ENCODE results near the gene GHR.
"Not testable (repeated sequence)": the region's sequence is repeated elsewhere in the genome, so short reads cannot be mapped to it uniquely, and the experiment has no call there.

Gene GHR

DNA sequence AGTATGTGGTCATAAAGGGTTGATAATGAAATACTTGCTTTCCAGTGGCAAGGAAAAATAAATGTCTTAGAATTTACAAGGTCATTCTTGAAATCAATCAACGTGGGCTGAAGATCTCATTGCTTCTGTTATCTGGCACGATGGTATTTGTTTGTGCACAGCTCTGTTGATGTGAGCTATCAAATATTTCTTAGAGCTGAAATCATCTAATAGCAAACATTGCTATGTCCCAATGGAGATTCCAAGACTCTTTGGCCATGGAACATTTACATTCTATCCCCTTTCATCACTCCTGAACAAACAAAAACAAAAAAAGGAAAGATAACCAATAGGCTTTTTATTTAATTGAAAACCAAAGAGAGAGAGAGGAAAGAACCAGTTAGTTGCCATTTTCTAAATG is 221.9 kb downstream of the GHR start:
- DNase-seq (ENCODE audit: low read depth) = no peak

DNA sequence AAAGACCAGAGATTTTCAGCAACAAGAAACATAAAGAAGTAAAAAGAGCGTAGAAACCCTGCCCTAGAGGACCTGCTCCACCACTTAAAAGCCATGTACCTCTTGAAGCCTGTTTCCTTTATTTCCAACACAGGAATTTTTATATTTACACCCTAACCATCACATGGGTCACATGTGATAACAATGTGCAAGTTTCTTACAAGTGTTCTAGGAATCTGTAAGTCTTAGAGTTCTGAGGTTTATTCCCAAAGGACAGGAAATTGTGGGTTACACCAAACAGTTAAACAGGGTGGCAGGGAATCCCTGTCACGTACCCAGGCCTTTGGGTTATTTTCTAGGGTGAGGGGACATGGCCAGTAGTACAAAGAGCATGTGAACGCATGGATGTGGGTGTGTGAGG is 224.8 kb downstream of the GHR start:
- no peak for DNase-seq (ENCODE audit: low read depth)

DNA sequence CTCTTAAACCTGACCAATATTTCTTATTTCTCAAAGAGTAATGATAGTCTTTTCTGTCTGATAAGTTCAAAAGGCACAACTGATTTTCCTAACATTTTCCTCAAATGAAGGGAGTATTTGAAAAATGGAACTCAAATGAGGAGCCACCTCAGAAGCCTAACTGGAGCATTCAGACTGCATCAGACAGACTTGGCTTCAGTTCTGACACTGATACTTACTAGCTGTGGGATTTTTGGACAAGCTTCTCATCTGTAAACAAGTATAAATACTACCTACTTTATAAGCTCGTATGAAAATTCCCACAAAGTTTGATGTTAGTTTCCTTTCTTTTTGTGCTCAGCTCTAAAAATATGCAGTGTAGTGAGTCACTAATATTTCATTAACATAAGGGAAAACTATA is 225.7 kb downstream of the GHR start:
- DNase-seq (ENCODE audit: low read depth) = no peak

DNA sequence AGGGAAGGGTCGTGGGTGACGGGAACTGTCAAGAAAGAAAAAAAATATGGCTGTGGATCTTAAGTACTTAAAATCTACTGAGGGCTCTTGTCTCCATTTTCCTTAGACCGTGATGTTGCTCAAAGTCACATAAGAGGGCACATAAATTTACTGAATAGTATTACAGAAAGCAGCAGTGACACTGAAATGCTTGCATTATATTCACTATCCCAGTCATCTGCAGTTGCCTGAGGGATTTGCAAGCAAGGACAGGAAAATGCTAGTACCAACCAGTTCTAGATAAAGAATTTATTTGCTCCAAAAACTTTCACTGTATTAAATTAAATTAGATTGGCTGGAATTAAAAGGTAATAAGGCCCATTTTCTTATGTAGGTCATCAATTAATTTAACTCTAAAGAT is 226.8 kb downstream of the GHR start:
- DNase-seq (ENCODE audit: low read depth) = no peak

DNA sequence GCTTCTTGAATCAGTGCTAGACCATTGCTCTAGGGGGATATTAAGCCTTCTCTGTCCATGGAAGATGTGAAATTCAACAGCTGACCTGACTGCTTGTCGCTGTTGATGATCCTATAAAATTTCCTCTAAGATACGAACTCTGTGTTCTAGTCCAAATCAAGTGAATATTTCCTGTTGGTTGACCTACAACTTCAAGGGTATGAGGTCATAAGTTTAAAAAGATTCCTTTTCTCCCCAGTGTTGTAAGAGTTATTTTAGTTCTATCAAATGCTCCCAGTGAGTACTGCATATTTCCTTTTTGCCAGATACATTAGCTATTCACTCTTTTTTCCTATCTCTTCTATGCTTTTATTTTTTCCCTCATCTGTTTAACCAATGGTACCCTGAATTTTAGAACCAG is 230.5 kb downstream of the GHR start:
- DNase-seq (ENCODE audit: low read depth) = no peak

DNA sequence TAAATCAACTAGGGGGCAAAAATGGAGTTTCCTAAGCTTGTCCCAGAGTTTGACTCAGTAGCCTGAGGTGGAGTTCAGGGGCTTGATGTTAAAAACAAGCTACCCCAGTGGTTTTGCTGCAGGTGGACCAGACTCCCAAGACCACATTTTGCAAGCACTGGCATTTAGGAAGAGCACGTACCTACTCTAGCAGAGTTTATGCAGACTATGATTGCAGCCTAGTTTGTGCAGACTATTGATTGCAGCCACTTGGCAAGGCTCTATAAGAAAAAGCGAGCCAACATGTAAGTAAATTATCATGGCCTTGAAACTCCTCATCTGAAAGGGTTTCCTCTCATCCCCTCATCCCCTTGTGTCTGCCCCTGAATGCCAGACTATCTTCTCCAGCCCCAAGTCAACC is 231.4 kb downstream of the GHR start:
- no peak for DNase-seq (ENCODE audit: low read depth)

DNA sequence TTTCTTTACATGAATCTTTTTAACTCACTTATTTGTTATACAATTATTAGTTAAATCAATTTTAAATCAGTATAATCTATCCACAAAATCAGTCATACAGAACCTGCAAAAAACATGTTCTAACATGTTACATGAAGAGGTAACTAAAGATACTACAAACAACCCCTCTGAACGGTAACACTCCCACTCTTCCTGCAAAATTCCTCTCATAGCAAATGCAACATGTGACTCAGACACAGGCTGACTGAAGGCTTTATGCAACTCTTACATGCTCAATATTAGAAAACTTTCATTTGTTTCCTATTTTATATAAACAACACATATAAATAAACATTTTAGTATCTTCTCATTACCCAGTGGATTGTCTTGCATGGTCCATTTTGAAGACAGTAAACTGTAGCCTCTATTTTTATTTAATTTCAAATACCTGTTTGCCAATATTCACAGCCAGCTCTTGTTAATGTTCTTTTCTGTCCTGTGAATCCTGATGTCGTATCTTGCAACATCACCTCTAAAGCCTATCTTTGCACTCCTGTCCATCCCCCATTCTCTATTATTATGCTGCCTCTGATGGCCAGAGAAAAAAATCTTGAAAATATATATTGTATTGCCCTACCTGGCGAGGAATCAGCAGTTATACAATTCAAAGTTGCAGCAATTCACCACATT is 232.9 kb downstream of the GHR start:
- no peak for DNase-seq (ENCODE audit: low read depth)

DNA sequence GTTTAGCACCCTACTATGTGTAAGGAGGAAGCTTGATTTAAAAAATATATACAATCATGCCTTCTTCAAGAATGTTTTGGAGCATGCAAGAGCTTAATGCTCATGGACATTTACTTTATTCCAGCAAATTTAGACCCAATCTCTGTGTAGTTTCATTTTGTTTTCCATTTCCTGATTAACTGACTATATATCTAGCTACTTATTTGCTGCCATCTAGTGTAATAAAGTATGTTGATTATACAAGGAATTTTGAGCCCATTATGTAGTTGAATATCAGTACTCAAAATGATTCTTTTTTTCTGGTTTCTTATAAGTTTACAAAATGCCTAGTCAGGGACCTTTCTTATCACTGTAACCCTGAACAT is 233.4 kb downstream of the GHR start:
- DNase-seq (ENCODE audit: low read depth) = no peak

DNA sequence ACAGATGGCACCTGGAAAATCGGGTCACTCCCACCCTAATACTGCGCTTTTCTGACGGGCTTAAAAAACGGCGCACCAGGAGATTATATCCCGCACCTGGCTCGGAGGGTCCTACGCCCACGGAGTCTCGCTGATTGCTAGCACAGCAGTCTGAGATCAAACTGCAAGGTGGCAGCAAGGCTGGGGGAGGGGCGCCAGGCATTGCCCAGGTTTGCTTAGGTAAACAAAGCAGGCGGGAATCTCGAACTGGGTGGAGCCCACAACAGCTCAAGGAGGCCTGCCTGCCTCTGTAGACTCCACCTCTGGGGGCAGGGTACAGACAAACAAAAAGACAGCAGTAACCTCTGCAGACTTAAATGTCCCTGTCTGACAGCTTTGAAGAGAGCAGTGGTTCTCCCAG is 236.6 kb downstream of the GHR start:
- not testable (repeated sequence) for DNase-seq (ENCODE audit: low read depth)

DNA sequence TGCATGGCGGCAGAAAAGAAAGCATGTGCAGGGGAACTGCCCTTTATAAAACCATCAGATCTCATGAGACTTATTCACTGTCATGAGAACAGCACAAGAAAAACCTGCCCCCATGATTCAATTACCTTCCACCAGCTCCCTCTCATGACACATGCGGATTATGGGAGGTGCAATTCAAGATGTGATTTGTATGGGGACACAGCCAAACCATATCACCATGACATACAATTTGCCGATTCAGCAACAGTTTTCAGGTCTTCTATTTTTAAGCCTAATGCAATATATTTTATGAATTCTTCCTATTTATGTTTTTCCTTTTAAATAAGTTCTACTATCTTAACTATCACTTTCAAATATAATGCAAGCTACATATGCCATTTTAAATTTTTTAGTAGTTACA is 242.6 kb downstream of the GHR start:
- DNase-seq (ENCODE audit: low read depth) = no peak

DNA sequence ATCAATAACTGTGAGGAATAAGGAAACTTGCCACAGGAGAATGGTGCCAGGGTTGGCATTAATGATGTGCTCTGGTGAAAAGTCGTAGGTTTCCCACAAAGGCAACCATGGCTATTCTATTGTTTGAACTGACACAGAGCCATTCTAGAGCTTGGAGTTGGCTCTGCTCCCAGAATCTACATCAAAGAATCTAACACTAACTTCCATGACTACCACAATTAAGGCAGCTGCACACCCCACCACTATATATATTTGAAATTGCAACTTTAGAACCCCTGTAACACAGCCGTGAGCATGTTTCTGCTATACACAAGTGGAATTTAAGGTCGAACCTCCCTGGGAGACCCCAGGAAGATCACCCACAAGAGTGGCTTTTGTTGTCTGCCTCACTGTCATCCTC is 243.6 kb downstream of the GHR start:
- DNase-seq (ENCODE audit: low read depth) = no peak

DNA sequence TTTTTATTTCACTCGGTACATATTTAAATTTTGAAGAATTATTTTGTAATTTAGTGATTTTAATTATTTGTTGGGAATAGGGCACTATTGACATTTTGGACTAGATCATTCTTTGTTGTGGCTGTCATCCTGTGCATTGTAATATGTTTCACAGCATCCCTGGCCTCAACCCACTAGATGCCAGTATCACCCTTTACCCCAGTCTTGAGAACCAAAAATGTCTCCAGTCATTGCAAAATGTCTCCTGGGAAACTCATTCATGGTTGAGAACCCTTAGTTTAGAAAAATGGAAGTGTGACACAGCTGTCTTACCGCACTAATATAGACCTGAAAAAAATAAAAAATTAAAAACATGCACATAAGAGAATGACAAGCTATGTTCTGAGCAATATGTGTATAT is 245.0 kb downstream of the GHR start:
- no peak for DNase-seq (ENCODE audit: low read depth)

DNA sequence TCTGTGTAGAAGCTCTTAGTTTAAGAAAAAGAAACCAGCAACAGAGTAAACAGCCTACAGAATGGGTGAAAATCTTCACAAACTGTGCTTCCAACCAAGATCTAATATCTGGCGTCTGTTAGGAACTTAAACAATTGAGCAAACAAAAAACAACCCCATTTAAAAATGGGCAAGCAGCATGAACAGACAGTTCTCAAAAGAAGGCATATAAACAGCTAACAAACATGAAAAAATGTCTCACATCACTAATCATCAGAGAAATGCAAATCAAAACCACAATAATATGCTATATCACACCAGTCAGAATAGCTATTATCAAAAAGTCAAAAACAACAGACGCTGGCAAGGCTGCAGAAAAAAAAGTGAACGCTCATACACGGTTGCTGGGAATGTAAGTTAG is 249.7 kb downstream of the GHR start:
- DNase-seq (ENCODE audit: low read depth) = no peak

DNA sequence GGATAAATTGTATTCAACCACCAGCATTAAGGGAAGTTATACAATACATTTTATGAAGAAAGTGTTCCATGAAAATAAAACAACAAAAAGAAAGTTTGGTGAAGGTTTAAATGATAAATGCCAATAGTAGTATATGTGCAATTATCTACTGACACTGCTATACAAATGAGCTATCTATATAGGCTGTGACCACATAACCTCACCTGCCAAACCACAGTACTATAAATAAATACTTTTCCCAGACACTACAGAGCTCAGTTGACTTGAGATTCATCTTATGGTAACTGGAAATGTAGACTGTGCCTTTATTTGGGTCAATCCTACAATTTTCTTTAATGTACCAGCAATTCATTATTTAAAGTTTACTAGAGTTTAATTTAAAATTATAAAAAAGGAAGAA is 252.4 kb downstream of the GHR start:
- no peak for DNase-seq (ENCODE audit: low read depth)

DNA sequence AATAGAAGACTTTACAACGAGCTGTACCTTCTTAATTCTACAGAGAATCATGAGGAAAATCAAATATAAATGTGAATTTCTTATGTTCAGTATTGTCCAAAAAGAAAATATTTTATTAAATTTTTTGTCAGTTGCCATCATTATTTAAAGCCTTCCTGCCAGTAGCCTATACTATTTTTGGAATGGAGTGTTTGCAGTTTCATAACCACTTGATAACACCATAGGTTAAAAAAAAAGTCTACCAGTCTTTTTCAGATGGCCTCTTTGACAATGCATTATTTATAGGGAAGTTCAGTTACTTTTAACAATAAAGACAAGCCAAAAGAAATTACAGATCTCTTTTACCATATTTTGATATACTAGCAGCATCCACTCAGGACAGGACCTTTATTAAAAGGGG is 253.1 kb downstream of the GHR start:
- no peak for DNase-seq (ENCODE audit: low read depth)

DNA sequence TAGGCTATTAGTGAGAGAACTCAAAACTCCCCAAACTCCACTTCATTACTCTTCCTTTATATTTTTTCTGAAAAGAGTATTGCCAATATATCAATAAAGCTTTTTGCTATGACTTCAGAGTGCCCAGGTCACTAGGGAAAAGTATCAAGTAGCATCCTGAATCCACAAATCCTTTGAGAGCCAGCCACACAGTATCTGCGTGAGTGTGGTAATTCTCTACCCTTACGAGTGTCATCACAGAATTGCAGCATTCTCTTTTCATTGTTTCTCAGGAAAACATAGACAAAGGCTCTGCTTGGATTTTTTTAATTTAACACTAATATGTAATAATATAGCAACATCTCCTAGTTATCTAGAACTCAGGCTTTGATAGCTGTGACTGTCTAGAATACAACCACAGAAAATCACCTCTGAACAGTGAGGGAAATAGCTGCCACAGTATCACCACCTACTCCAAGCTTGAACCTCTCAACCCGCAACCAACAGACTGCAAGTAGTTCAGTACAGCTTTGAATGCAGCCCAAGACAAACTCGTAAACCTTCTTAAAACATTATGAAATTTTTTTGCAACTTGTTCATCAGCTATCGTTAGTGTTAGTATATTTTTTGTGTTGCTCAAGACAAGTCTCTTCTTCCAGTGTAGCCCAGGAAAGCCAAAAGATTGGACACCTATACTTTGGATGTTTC is 254.1 kb downstream of the GHR start:
- DNase-seq (ENCODE audit: low read depth) = no peak

DNA sequence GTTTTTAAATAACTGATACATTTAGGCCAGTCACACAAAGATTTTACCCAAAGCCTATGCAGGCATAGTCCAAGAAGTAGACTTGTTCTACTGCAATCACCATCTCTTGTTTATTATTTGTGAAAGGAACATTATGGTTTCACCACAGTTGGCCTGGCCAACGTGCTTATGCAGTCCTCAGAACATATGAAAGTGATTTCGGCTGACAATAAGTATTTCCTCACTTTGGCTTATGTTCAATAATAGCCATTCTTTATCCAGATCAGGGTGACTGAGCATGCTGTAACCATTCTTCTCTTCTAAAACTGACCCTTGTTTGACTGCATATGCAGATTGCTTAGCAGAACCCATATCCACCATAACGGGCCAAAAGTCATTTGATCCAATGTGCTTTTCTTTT is 256.8 kb downstream of the GHR start:
- DNase-seq (ENCODE audit: low read depth) = no peak

DNA sequence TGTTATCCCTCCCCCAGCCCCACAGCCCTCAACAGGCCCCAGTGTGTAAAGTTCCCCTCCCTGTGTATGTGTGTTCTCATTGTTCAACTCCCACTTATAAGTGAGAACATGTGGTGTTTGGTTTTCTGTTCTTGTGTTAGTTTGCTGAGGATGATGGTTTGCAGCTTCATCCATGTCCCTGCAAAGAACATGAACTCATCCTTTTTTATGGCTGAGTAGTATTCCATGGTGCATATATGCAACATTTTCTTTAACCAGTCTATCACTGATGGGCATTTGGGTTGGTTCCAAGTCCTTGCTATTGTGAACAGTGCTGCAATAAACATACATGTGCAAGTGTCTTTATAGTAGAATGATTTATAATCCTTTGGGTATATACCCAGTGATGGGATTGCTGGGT is 261.8 kb downstream of the GHR start:
- DNase-seq (ENCODE audit: low read depth) = not testable (repeated sequence)

DNA sequence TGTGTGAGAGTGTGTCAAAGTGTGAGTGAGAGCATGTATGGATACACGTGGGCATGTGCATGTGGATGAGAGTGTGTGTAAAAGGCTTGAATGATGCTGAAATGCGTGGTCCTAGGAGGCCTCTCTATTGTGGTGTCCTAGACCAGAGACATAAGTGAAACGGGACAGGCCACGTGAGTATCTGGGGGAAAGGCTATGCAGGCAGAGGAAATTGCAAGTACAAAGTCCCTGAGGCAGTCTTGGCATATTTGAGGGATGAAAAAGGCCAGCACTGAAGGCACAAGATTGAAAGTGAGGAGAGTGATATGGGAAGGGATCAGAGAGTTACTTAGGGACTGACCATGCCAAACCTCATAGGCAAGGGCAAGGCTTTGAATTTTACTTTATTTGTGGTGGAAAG is 266.2 kb downstream of the GHR start:
- DNase-seq (ENCODE audit: low read depth) = no peak

DNA sequence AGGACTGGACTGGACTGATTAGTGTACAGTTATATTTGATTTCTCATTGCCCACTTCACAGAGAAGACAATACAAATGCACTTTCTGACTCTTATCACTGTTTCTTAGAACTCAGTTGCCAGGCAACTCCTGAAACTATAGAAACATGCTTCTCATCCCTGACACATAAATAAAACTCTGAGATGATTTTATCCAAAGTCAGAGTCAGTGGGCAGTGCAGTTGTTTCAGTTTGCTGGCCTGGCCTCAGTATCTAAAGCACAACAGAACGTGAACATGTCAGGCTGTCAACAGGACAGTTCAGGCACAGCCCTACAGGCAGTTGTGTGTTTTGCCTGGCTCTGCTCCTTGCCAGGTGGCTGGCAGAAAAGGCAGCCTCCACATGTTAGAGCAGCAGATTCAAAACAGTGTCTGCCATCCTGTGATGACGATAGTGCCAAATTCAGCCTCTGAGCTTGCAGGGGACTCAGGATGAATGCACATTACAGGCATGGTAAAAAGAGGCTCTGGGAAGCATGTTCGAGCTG is 268.2 kb downstream of the GHR start:
- no peak for DNase-seq (ENCODE audit: low read depth)

DNA sequence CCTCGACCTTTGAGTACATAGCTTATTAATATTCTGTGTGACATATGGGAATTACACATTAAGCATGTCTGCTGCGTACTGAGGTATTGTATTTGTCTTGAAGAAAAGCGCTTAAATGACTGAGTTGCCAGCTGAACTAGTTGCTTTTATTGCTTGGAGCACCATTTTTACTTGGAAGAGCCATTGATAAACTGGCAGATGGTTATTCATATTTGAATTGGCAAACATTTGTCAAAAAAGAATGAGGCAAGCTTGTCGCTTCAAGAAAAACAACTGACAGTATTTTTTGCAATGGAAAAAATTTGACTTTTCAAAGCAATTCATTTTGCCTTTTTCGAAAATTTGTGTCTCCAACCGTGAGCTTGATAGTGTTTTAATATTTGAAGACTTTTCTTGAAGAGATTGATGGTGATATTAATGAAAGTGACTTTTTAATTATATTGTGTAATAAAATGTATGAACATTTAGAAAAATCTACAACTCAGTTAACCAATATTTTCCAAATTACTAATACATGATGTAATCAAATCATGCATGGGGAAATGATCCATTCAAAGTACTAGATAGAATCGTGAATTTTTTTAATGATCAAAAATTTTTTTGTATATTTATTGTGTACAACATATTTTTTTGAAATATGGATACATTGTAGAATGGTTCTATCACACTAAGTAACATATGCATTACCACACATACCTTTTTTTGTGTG is 278.3 kb downstream of the GHR start:
- no peak for DNase-seq (ENCODE audit: low read depth)

DNA sequence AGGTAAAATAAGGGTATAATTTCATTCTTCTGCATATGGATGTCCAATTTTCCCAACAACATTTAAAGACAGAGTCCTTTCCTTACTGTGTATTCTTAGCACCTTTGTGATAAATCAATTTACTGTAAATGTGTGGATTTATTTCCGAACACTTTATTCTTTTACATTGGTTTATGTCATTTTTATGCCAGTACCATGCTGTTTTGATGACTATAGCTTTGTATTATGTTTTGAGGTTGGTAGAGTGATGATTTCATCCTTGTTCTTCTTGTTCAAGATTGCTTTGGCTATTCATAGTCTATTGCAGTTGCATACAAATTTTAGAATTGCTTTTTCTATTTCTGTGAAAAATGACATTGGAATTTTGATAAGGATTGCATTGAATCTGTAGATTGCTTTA is 280.0 kb downstream of the GHR start:
- DNase-seq (ENCODE audit: low read depth) = no peak

DNA sequence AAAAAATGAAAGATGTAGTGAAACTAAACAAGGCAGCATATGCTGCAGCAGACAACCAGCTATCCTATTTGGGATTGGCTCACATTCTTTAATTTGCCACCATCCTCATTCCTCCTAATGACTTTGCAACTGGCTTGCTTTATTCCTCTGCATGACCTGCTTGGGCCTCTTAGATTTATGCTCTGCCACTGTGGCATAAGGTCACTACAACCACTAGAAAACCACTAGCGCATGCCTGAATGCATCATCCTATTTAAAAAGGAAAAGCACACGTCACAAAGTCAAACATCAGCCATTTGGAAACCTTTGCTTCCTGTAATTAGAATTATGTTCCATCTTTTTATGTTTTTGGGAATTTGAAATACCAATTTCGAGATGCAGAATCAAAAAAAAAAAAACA is 292.5 kb downstream of the GHR start:
- DNase-seq (ENCODE audit: low read depth) = no peak

All from stimulated activated CD8-positive, alpha-beta memory T cell treated with anti-CD3 and anti-CD28 coated beads, Interleukin-15, amount 100 ng/mL, for 24 hours (primary cell).